Hindlimb muscle (tissue), 1 donor: ENCODE results near the gene PRRC2A. TPM values are rescaled to one million over a fixed set of nuclear protein-coding genes. Genes with fewer than 3 reads are reported as not detected.
"Not testable (repeated sequence)": the region's sequence is repeated elsewhere in the genome, so short reads cannot be mapped to it uniquely, and the experiment has no call there.

Experiments used
- DNase-seq: peaks from one replicate; pipeline ENCODE4 v3.0.0-alpha.2; 2013
- polyA plus RNA-seq: library from polyadenylated mRNA; unstranded; fragments of 120-200 nt; gene quantifications from one replicate; pipeline ENCODE4 v1.2.1, GENCODE V29; 2013; ENCODE audit not compliant: insufficient read length

Gene PRRC2A
- polyA plus RNA-seq, 1 donor, result 166 TPM

DNA sequence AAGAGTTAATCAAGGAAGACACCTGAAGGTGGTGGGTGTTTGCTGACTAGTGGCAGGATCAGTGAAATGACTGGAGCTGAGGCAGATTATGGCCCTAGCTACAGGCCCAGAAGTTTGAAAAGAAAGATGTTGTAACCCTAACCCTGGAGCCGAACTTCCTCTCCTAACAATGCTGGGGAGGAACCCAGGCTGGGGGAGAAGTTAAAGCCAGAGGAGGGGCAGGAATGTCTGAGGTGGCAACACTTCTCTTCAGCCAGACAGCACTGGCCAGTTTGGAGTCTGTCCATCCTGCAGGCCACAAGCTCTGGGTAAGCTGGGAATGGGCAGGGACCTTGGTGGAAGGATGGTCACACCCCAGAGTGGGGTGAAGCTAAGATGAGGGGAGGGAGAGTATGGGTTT is 34.5 kb upstream of the PRRC2A start, which contains the start of gene LST1:
Gene LST1, plus strand, starts transcription at position 270 of the 400 bp plus-strand sequence. CDS start 1,023 bp downstream, outside the sequence.
- no peak for DNase-seq

DNA sequence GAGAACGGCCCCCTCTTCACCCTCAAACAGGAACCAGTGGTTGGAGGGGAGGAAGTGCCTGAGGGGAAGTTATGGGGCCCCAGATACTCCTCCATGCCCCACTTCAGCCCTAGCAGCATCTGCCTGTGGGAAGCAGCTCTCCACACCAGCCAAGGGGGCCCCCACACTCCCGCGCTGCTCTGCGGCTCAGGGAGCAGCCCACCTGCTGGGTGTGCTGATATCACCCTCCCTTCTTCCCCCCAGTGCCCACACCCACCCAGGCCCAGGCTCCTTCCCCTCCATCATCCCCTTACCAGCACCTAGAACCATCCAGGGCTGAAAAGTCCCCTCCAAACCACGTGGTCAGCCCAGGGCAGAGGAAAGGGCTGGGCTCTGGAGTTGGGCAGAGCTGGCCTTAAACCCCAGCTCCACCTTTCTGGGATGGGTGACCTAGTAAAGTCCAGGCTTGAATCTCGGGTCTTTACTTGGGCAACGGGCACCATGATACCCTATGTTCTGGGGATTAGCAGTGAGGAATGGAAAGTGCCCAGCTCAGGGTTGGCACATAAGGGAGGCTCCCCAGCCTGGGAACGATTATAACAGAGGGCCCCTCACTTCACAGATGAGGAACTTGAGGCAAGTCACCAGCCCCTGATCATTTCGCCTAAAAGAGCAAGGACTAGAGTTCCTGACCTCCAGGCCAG is 33.8 kb upstream of the PRRC2A start:
- DNase-seq, result no peak

GRCh38 chr6:31587791-31588777 is 32.4 kb upstream of the PRRC2A start:
- DNase-seq, result no peak

DNA sequence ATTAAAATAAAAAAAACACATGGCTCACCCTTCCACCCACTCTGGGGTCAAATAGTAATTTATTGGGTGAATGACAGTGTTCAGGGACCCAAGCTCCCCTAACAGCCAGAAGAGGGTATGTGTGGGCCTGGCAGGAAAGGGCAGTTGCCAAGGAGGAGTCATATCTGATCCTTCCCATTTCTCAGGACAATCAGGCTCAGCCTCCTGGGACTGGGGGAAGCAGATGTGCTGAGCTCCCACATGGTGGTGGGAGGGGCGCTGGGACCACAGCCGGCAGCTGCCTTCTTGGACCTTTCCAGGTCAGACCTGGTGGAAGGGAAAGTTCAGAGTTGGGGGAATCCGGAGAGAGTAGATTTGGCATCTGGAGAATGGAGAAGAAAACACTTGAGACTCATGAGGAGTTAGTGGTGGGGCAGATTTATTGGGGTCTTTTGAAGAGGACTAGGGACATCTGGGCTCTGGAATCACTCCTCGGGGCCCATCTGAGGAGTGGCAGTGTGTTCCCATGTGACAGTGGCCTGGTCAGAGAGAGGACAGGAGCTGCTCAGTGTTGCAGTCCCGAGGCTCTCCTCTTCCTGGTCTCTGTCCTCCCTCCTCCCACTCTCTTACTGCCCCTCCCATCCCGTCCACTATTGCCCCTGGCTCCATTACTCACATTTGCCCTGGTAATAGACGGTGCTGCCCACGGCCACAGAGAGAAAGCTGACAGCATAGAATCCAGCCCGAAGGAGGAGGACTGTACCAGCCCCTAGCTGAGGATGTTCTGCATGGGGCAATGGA is 31.5 kb upstream of the PRRC2A start:
- no peak for DNase-seq

- DNase-seq, result not testable (repeated sequence)
Measured at GRCh38 chr6:31590691-31591090, 29.8 kb upstream of the PRRC2A start.

GRCh38 chr6:31592396-31592771 is 28.1 kb upstream of the PRRC2A start:
- DNase-seq, result no peak

DNA sequence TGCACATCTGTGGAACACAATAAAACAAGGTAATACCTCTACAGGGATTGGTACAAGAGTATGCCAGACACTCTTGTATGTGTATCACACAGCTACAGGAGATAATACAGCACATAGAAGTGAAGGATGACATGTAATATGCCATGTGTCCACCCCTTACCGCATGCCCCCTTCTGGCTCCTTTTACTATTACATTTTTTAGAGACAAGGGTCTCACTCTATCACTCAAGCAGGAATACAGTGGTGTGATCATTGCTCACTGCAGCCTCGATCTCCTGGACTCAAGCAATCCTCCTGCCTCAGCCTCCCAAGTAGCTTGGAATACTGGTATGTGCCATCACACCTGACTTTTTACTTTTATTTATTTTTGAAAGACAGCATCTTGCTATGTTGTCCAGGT is 23.5 kb upstream of the PRRC2A start:
- no peak for DNase-seq

GRCh38 chr6:31607317-31607716 is 13.2 kb upstream of the PRRC2A start:
- no peak for DNase-seq

- no peak for DNase-seq
Measured at GRCh38 chr6:31609519-31610406, 10.8 kb upstream of the PRRC2A start.

- DNase-seq, result no peak
Measured at GRCh38 chr6:31610968-31611367, 9.5 kb upstream of the PRRC2A start.

GRCh38 chr6:31614075-31614619 is 6.4 kb upstream of the PRRC2A start:
- DNase-seq, result no peak

DNA sequence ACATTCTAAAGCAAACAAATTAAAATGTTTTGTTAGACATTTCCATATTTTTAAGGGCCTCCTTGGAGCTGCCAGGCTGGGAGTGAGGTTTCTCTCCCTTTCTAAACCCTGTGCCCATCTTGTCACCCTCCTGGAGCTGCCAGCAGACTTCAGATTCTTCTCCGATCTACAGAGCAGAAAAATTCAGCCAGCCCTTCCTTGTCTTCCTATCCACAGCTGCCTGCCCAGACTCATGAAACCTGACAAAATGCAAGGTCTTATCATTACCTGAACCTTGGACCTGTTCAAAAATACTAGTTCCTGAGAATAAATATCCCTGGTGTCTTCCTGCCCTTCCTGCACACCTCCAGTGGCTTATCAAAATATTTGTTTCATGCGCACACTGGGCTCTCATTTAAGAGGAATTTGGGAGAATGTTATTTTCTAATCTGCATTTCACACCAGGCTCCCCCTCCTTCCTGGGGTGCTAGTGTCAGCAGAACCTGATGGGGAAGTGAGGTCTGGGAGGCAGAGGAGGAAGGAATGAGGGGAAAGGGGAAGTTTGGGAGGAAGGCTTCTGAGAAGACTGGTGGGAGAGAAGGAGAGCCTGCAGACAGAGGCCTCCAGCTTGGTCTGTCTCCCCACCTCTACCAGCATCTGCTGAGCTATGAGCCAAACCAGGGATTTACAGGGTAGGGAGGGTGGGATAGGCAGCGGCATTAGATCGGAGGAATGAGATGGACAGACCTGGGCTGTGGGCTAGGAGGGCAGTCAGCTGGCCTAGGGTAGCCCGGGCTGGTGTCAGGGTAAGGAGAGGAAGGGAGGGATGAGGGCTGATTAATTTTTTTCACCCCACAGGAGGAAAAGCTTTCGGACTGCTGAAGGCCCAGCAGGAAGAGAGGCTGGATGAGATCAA is 5.6 kb upstream of the PRRC2A start, which contains the start of gene AIF1:
Gene AIF1, plus strand, starts transcription at position 551 of the 895 bp plus-strand sequence. Its CDS starts 96 bp downstream, at position 647.
- DNase-seq, result no peak

DNA sequence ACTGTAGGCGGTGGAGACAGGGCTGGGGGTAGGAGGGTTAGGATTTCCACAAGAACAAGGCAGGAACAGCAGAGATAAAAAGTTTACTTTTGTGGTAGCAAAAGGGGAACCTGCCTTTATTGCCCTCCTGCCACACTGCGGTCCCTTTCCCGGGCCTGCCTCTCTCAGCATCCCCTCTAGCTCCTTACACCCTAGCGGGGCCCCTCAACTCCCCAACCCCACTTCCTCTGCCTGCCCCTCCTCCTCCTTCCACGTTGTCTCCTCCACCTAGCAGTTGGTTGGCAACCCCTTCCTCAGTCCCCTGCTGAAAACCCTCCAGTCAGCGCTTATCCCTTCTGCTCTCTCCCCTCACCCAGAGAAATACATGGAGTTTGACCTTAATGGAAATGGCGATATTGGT is 4.8 kb upstream of the PRRC2A start:
- DNase-seq, result no peak

DNA sequence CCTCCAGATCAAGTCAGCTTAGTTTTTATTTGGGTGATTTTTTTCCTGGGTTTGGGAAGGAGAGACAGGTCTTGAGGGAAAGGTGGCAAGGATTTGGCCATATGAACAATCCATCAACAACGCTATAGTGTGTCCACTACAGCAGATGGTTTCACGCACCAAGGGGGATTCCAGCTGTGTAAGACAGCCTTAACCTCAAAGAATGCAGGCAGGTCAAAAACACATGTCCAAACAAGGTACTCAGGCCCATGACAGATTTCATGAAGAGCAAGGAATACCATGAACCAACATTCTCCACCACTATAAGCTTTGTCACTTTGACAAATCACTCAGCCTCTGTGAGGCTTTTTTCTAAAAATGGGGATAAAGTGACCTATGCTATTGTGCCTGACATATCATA is 3.5 kb upstream of the PRRC2A start:
- DNase-seq, result no peak

- peak; percentile 99 for DNase-seq
Measured at GRCh38 chr6:31619805-31620585, 520 bp upstream of the PRRC2A start.

- no peak for DNase-seq
Measured at GRCh38 chr6:31621320-31621939, 915 bp downstream of the PRRC2A start.

- DNase-seq, result no peak
Measured at GRCh38 chr6:31621991-31622390, 1.5 kb downstream of the PRRC2A start.

DNA sequence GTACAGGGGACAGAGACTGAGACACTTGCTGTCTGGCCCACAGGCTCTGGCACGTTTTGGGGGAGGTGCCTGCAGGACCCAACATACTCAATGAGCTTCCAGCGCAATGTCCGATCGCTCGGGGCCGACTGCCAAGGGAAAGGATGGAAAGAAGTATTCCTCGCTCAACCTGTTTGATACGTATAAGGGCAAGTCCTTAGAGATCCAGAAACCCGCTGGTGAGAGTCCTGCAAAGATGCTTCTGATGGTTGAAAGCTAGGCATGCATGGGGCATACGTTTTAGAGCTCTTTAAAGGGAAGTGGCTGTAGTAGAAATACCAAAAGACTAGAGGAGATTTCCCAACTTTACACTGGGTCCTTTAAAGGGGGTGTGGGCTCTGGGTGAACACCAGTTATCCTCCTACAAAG is 2.2 kb downstream of the PRRC2A start:
- no peak for DNase-seq

DNA sequence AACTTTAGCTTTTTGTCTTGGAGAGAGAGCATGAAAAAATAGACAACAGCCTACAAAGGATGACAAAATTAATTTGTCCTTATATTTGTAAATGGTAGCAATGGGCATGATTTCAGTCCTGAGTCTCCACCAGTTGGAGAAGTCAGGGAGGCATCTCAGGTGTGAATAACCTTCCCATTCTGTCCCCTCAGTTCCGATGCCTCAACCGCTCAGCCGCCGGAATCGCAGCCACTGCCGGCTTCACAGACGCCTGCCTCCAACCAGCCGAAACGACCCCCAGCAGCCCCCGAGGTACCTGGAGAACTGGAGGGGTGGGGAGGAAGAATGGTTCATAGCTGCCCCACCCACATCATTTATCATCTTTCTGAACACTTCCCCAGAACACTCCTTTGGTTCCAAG is 3.6 kb downstream of the PRRC2A start:
- DNase-seq, result no peak
